Smooth muscle cell (in vitro differentiated cells): ENCODE results near the gene TRIM26. TPM values are rescaled to one million over a fixed set of nuclear protein-coding genes. Genes with fewer than 3 reads are reported as not detected.

ENCODE experiments used
- DNase-seq: peaks from one replicate; lab custom pipeline; 2025; ENCODE audit not compliant: unreplicated experiment; lab: John Stamatoyannopoulos, UW
- H2AFZ ChIP-seq: fragments of 200-600 bp; sonication (generic); 2 replicates; pipeline ENCODE4 v1.6.0; 2016; ENCODE audit warnings: antibody characterized with exemption, low read depth, mild to moderate bottlenecking
- H3F3A ChIP-seq: fragments of 200-600 bp; sonication (generic); 2 replicates; pipeline ENCODE4 v1.6.0; 2017; ENCODE audit warnings: antibody characterized with exemption, low read depth
- H3K27ac ChIP-seq: fragments of 200-600 bp; sonication (generic); 2 replicates; pipeline ENCODE4 v1.5.1; 2016; ENCODE audit warnings: low read depth, mild to moderate bottlenecking
- H3K27me3 ChIP-seq: fragments of 200-600 bp; sonication (generic); 2 replicates; pipeline ENCODE4 v1.6.1; 2016; ENCODE audit warnings: low read depth, mild to moderate bottlenecking
- H3K36me3 ChIP-seq: fragments of 200-600 bp; sonication (generic); 2 replicates; pipeline ENCODE4 v1.5.1; 2016; ENCODE audit warnings: low read depth
- H3K4me1 ChIP-seq: fragments of 200-600 bp; sonication (generic); 2 replicates; pipeline ENCODE4 v1.5.1; 2016; ENCODE audit warnings: low read depth
- H3K4me2 ChIP-seq: fragments of 200-600 bp; sonication (generic); 2 replicates; pipeline ENCODE4 v1.6.0; 2016; ENCODE audit warnings: mild to moderate bottlenecking
- H3K4me3 ChIP-seq: fragments of 200-600 bp; sonication (generic); 2 replicates; pipeline ENCODE4 v1.5.1; 2016; ENCODE audit warnings: mild to moderate bottlenecking
- H3K79me2 ChIP-seq: fragments of 200-600 bp; sonication (generic); 2 replicates; pipeline ENCODE4 v1.6.0; 2016; ENCODE audit warnings: low read depth, mild to moderate bottlenecking
- H3K9ac ChIP-seq: fragments of 200-600 bp; sonication (generic); 2 replicates; pipeline ENCODE4 v1.6.0; 2016; ENCODE audit warnings: low read depth
- H3K9me3 ChIP-seq: fragments of 200-600 bp; sonication (generic); replicated peaks from 2 replicates; pipeline ENCODE4 v1.5.1; 2016; ENCODE audit warnings: low read depth
- H4K20me1 ChIP-seq: fragments of 200-600 bp; sonication (generic); 2 replicates; pipeline ENCODE4 v1.6.0; 2016; ENCODE audit warnings: low read depth
- WGBS: methylation state at CpG from one replicate; pipeline ENCODE4 v1.1.7; 2016; ENCODE audit warnings: low lambda C conversion rate; 5-methylcytosine and 5-hydroxymethylcytosine counted together
- polyA plus RNA-seq: library from polyadenylated mRNA; unstranded; fragments of >200 nt; fragmentation: Nextera tagmentation; extraction: Ambion mirVana; gene quantifications from 2 replicates; pipeline ENCODE4 v1.2.1, GENCODE V29; 2016
- total RNA-seq: library from RNA; depleted of rRNA; stranded (reverse); fragments of >200 nt; gene quantifications from 2 replicates; pipeline ENCODE4 v1.2.3, GENCODE V29; 2014
- TF ChIP-seq, protein P1 (sequence below): fragments of 200-600 bp; sonication (generic); IDR thresholded peaks from 2 replicates; pipeline ENCODE4 v1.5.1; 2017; ENCODE audit warnings: borderline replicate concordance, mild to moderate bottlenecking, antibody characterized with exemption; ENCODE audit not compliant: insufficient read depth, poor library complexity, severe bottlenecking

Gene TRIM26
- total and polyA plus RNA-seq, 2 experiments from 2014 or later = 17.1 to 21.3 TPM

DNA sequence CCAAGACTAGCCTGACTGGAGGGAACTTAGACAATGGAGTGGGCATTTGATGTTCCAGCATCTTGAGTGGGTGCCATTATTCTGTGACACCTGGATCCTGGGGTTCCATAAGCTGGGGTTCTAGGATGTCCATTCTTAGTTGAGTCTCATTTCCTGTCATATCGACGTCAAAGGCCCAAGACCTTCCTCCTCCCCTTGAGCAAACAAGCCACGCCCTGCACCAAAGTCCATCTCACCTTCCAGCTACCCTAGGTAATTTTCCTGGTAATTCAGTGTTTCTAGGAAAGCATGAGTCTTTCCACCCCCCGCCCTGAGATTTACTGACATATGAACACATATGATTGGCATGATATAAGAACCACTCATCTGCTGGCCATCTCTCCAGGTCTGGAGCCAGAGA, 77.4 kb downstream of the TRIM26 start, which contains the start of gene TRIM40:
Gene TRIM40, plus strand, starts transcription at position 384 of the 400 bp plus-strand sequence. CDS start 897 bp downstream, outside the sequence.
- Histone ChIP-seq H3K9me3 (no peaks in the 10 kb centered on the region), H4K20me1 (no peaks in the 10 kb centered on the region), H3K36me3 (no peaks in the 10 kb centered on the region), H2AFZ (no peak within 1 kb of the TSS), H3K79me2 (no peaks in the 10 kb centered on the region), H3K27me3 (peaks cover 76% of the 10 kb centered on the region), H3K27ac (no peak within 1 kb of the TSS), H3K9ac (no peak within 1 kb of the TSS), H3K4me3 (no peak within 1 kb of the TSS), H3K4me2 (no peak within 1 kb of the TSS), H3K4me1 (no peaks in the 10 kb centered on the region), H3F3A (no peaks in the 10 kb centered on the region)
- no peak for DNase-seq
- WGBS = 91% methylated on average over 4 of the region's 4 CpGs
- TF ChIP-seq, protein P1, sequence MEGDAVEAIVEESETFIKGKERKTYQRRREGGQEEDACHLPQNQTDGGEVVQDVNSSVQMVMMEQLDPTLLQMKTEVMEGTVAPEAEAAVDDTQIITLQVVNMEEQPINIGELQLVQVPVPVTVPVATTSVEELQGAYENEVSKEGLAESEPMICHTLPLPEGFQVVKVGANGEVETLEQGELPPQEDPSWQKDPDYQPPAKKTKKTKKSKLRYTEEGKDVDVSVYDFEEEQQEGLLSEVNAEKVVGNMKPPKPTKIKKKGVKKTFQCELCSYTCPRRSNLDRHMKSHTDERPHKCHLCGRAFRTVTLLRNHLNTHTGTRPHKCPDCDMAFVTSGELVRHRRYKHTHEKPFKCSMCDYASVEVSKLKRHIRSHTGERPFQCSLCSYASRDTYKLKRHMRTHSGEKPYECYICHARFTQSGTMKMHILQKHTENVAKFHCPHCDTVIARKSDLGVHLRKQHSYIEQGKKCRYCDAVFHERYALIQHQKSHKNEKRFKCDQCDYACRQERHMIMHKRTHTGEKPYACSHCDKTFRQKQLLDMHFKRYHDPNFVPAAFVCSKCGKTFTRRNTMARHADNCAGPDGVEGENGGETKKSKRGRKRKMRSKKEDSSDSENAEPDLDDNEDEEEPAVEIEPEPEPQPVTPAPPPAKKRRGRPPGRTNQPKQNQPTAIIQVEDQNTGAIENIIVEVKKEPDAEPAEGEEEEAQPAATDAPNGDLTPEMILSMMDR = no peak

DNA sequence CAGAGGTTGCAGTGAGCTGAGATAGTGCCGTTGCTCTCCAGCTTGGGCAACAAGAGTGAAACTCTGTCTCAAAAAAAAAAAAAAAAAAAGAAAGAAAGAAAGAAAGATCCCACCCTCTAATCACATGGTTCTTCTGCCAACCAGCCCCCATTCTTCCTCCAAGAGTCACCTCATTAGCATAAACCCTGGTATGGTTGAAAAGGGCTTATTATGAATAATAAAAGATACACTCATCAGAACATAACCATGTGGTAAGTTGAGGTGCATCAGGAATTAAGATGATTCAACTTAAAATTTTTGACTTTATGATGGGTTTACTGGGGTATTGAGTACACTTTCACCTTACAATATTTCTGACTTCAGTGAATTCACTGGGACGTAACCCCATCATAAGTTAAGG, 78.1 kb downstream of the TRIM26 start:
- no peaks in the 10 kb centered on the region for H3K9me3 ChIP-seq
- H4K20me1 ChIP-seq = no peaks in the 10 kb centered on the region
- H3K4me1 ChIP-seq = no peaks in the 10 kb centered on the region
- H3K27me3 ChIP-seq = peaks cover 80% of the 10 kb centered on the region
- DNase-seq = no peak
- TF ChIP-seq, protein P1 = no peak
- no peaks in the 10 kb centered on the region for H3K36me3 ChIP-seq
- no peaks in the 10 kb centered on the region for H3K79me2 ChIP-seq
- H3K4me3 ChIP-seq = no peak overlapping the region
- H3K27ac ChIP-seq = no peak overlapping the region
- 85% methylated on average over 1 of the region's 2 CpGs for WGBS
- H3K4me2 ChIP-seq = no peak overlapping the region
- no peaks in the 10 kb centered on the region for H3F3A ChIP-seq
- no peak overlapping the region for H3K9ac ChIP-seq
- no peak overlapping the region for H2AFZ ChIP-seq

Other genes with a start within 250 kb of the TRIM26 start
- 17.3 and 21.0 TPM in 2 replicates for gene POLR1H, start 152.1 kb downstream of the TRIM26 start, total RNA-seq
- gene POLR1H, start 152.1 kb downstream of the TRIM26 start, polyA plus RNA-seq = 35.1 and 41.7 TPM in 2 replicates
- gene PPP1R11, start 146.2 kb downstream of the TRIM26 start, total RNA-seq = 48.8 and 63.4 TPM in 2 replicates
- gene PPP1R11, start 146.2 kb downstream of the TRIM26 start, polyA plus RNA-seq = 76.8 and 80.2 TPM in 2 replicates
- gene RNF39, start 137.6 kb downstream of the TRIM26 start, total RNA-seq = 0.18 and 0.90 TPM in 2 replicates
- gene RNF39, start 137.6 kb downstream of the TRIM26 start, polyA plus RNA-seq = 0.70 and 0.74 TPM in 2 replicates
- gene TRIM31, start 100.3 kb downstream of the TRIM26 start, total RNA-seq = 0.18 TPM in 1 of 2 replicates, not detected in the other
- gene TRIM31, start 100.3 kb downstream of the TRIM26 start, polyA plus RNA-seq = not detected in 2 replicates
- not detected in 2 replicates for gene TRIM40, start 77.3 kb downstream of the TRIM26 start, total RNA-seq
- not detected in 2 replicates for gene TRIM40, start 77.3 kb downstream of the TRIM26 start, polyA plus RNA-seq
- gene TRIM10, start 52.2 kb downstream of the TRIM26 start, total RNA-seq = not detected in 2 replicates
- not detected in 2 replicates for gene TRIM10, start 52.2 kb downstream of the TRIM26 start, polyA plus RNA-seq
- gene TRIM15, start 49.9 kb downstream of the TRIM26 start, total RNA-seq = not detected in 2 replicates
- gene TRIM15, start 49.9 kb downstream of the TRIM26 start, polyA plus RNA-seq = not detected in 2 replicates
- gene TRIM39, start 113.5 kb upstream of the TRIM26 start, total RNA-seq = 21.9 and 22.6 TPM in 2 replicates
- gene TRIM39, start 113.5 kb upstream of the TRIM26 start, polyA plus RNA-seq = 12.4 and 14.5 TPM in 2 replicates
- gene RPP21, start 131.8 kb upstream of the TRIM26 start, total RNA-seq = 66.3 and 67.1 TPM in 2 replicates
- gene RPP21, start 131.8 kb upstream of the TRIM26 start, polyA plus RNA-seq = 77.5 and 114 TPM in 2 replicates